HepG2 (cell line): ENCODE measurements around the gene ZFP14. TPM values are rescaled to one million over a fixed set of nuclear protein-coding genes. Genes with fewer than 3 reads are reported as not detected.
A peak's percentile ranks its signal among the peaks of the same experiment; 100 is the strongest.

Source experiments
- ELF4 ChIP-seq: sonication (generic); formaldehyde crosslinking; IDR thresholded peaks from 2 replicates; pipeline ENCODE4 v1.5.0; 2020; ENCODE audit warnings: missing genetic modification reagents, mild to moderate bottlenecking, moderate library complexity, borderline replicate concordance
- FOSL2 ChIP-seq: sonication (generic); formaldehyde crosslinking; IDR thresholded peaks from 2 replicates; pipeline ENCODE4 v1.4.0; 2020; ENCODE audit warnings: missing genetic modification reagents
- HDAC1 ChIP-seq: sonication (generic); formaldehyde crosslinking; IDR thresholded peaks from 2 replicates; pipeline ENCODE4 v1.5.1; 2020; ENCODE audit warnings: mild to moderate bottlenecking, missing genetic modification reagents
- ISX ChIP-seq: sonication (generic); formaldehyde crosslinking; conservative IDR thresholded peaks from 2 replicates; pipeline ENCODE4 v1.5.0; 2020; ENCODE audit warnings: missing genetic modification reagents
- KDM1A ChIP-seq: IDR thresholded peaks from 2 replicates; pipeline ENCODE4 v1.6.1; 2016; ENCODE audit warnings: missing compliant biosample characterization
- KLF12 ChIP-seq: sonication (generic); formaldehyde crosslinking; IDR thresholded peaks from 2 replicates; pipeline ENCODE4 v1.4.0; 2020; ENCODE audit warnings: missing genetic modification reagents, borderline replicate concordance
- NKX3-1 ChIP-seq: sonication (generic); formaldehyde crosslinking; IDR thresholded peaks from 2 replicates; pipeline ENCODE4 v1.5.0; 2020; ENCODE audit warnings: missing genetic modification reagents
- NONO ChIP-seq, 2 experiments: fragments of 450-650 bp in 1 of 2; sonication (generic) in 1 of 2; formaldehyde crosslinking in 1 of 2; IDR thresholded peaks in 1 of 2; conservative IDR thresholded peaks in 1 of 2; 2 replicates each; pipeline versions ENCODE4 v1.6.1 to v1.8.0; 2017 to 2022; ENCODE audit warnings: mild to moderate bottlenecking in 1 of 2, missing genetic modification reagents in 1 of 2, moderate library complexity in 1 of 2
- POGZ ChIP-seq: sonication (generic); formaldehyde crosslinking; IDR thresholded peaks from 2 replicates; pipeline ENCODE4 v1.4.0; 2020; ENCODE audit warnings: mild to moderate bottlenecking, missing genetic modification reagents
- SKI ChIP-seq: fragments of 450-650 bp; IDR thresholded peaks from one replicate; pipeline ENCODE4 v1.6.1; 2018; ENCODE audit warnings: mild to moderate bottlenecking; ENCODE audit not compliant: partially characterized antibody
- SMAD3 ChIP-seq: sonication (generic); formaldehyde crosslinking; IDR thresholded peaks from 2 replicates; pipeline ENCODE4 v1.4.0; 2020; ENCODE audit warnings: missing genetic modification reagents
- SMAD9 ChIP-seq: sonication (generic); formaldehyde crosslinking; IDR thresholded peaks from 2 replicates; pipeline ENCODE4 v1.5.1; 2020; ENCODE audit warnings: mild to moderate bottlenecking, missing genetic modification reagents
- ZFP62 ChIP-seq: sonication (generic); formaldehyde crosslinking; IDR thresholded peaks from 2 replicates; pipeline ENCODE4 v1.4.0; 2020; ENCODE audit warnings: missing genetic modification reagents
- ZFX ChIP-seq: sonication (generic); formaldehyde crosslinking; IDR thresholded peaks from 2 replicates; pipeline ENCODE4 v1.4.0; 2020; ENCODE audit warnings: mild to moderate bottlenecking, low read depth, missing genetic modification reagents, moderate library complexity
- ZFY ChIP-seq: sonication (generic); formaldehyde crosslinking; IDR thresholded peaks from 2 replicates; pipeline ENCODE4 v1.4.0; 2020; ENCODE audit warnings: missing genetic modification reagents
- ZNF180 ChIP-seq: sonication (generic); formaldehyde crosslinking; IDR thresholded peaks from 2 replicates; pipeline ENCODE4 v1.4.0; 2020; ENCODE audit warnings: low read depth, missing genetic modification reagents, borderline replicate concordance
- ZNF317 ChIP-seq: sonication (generic); formaldehyde crosslinking; IDR thresholded peaks from 2 replicates; pipeline ENCODE4 v1.5.0; 2020; ENCODE audit warnings: mild to moderate bottlenecking, missing genetic modification reagents
- ZNF567 ChIP-seq: sonication (generic); formaldehyde crosslinking; IDR thresholded peaks from 2 replicates; pipeline ENCODE4 v1.8.1; 2023; ENCODE audit warnings: mild to moderate bottlenecking, missing genetic modification reagents, borderline replicate concordance
- ZNF703 ChIP-seq: sonication (generic); formaldehyde crosslinking; IDR thresholded peaks from 2 replicates; pipeline ENCODE4 v1.5.1; 2020; ENCODE audit warnings: missing genetic modification reagents, mild to moderate bottlenecking, moderate library complexity, borderline replicate concordance
- ZNF710 ChIP-seq: sonication (generic); formaldehyde crosslinking; IDR thresholded peaks from 2 replicates; pipeline ENCODE4 v1.5.0; 2020; ENCODE audit warnings: mild to moderate bottlenecking, missing genetic modification reagents, borderline replicate concordance
- ZNF75D ChIP-seq: sonication (generic); formaldehyde crosslinking; IDR thresholded peaks from 2 replicates; pipeline ENCODE4 v1.8.1; 2023; ENCODE audit warnings: missing genetic modification reagents, mild to moderate bottlenecking, borderline replicate concordance
- ZNF766 ChIP-seq: sonication (generic); formaldehyde crosslinking; IDR thresholded peaks from 2 replicates; pipeline ENCODE4 v1.5.0; 2020; ENCODE audit warnings: missing genetic modification reagents, borderline replicate concordance
- ZNF776 ChIP-seq: sonication (generic); formaldehyde crosslinking; IDR thresholded peaks from 2 replicates; pipeline ENCODE4 v1.4.0; 2020; ENCODE audit warnings: mild to moderate bottlenecking, missing genetic modification reagents
- ZNF883 ChIP-seq: sonication (generic); formaldehyde crosslinking; IDR thresholded peaks from 2 replicates; pipeline ENCODE4 v1.5.1; 2020; ENCODE audit warnings: mild to moderate bottlenecking, missing genetic modification reagents; ENCODE audit errors: not compliant biosample characterization
- polyA plus RNA-seq, 8 experiments: library from polyadenylated mRNA; depleted of rRNA in 3 of 8; stranded (reverse) in 7 of 8; unstranded in 1 of 8; fragments of >200 nt; fragmentation: Illumina TruSeq in 4 of 8; extraction: Trizol in 4 of 8; gene quantifications; 2 replicates each; pipeline versions ENCODE4 v1.2.1 to v1.2.3, GENCODE V29; 2011 to 2016; ENCODE audit warnings: low read depth in 4 of 8, missing spikeins in 1 of 8, mixed read lengths in 1 of 8; ENCODE audit not compliant: insufficient read depth in 1 of 8
- total RNA-seq, 5 experiments: library from RNA; depleted of rRNA; stranded (reverse); fragments of >200 nt; fragmentation: Illumina TruSeq; extraction: Trizol; gene quantifications; 2 replicates each; pipeline ENCODE4 v1.2.3, GENCODE V29; 2016; ENCODE audit warnings: low read depth in 1 of 5
- TF ChIP-seq, protein P1 (sequence below): sonication (generic); formaldehyde crosslinking; IDR thresholded peaks from 2 replicates; pipeline ENCODE4 v1.8.1; 2023; ENCODE audit warnings: mild to moderate bottlenecking, moderate library complexity, missing genetic modification reagents
- TF ChIP-seq, protein P2 (sequence below): sonication (generic); formaldehyde crosslinking; IDR thresholded peaks from 2 replicates; pipeline ENCODE4 v1.5.0; 2020; ENCODE audit warnings: mild to moderate bottlenecking, low read depth, missing genetic modification reagents, borderline replicate concordance

The ZFP14 gene
- total and polyA plus RNA-seq, 2 of the 13 experiments (the other 11 are each of a cell fraction or from before 2014, with no cell fraction given) = 2.0 to 5.0 TPM

- TF ChIP-seq ZNF710 (CRISPR knock-in tag) (peak; percentile 66; the same call in 1 of the 2 replicates), ZNF75D (CRISPR knock-in tag) (no peak), ZNF567 (CRISPR knock-in tag) (0 out of 2 replicates have a peak, but pooled peaks have one; percentile 69), ZNF766 (CRISPR knock-in tag) (0 out of 2 replicates have a peak, but pooled peaks have one; percentile 67), SMAD3 (CRISPR knock-in tag) (peak; percentile 70; the same call in 1 of the 2 replicates), KDM1A (CRISPR knock-in tag) (no peak), KLF12 (CRISPR knock-in tag) (peak; percentile 50; the same call in 1 of the 2 replicates), ZFX (CRISPR knock-in tag) (peak; percentile 90), ELF4 (CRISPR knock-in tag) (no peak), ZNF317 (peak; percentile 80; the same call in 1 of the 2 replicates), HDAC1 (CRISPR knock-in tag) (peak; percentile 80), NONO (IDR thresholded peaks at IDR 0.05) (no peak), NONO (CRISPR knock-in tag; conservative IDR thresholded peaks at IDR 0.05) (peak; percentile 87), SMAD9 (CRISPR knock-in tag) (no peak), FOSL2 (CRISPR knock-in tag) (peak; percentile 42), SKI (peak; percentile 13), ZNF180 (CRISPR knock-in tag) (no peak), NKX3-1 (peak; percentile 56; the same call in 1 of the 2 replicates), ZFY (CRISPR knock-in tag) (peak; percentile 93), ZNF776 (CRISPR knock-in tag) (peak; percentile 73; the same call in 1 of the 2 replicates), ZNF703 (CRISPR knock-in tag) (no peak), ZNF883 (CRISPR knock-in tag) (no peak), POGZ (CRISPR knock-in tag) (peak; percentile 79), ISX (peak; percentile 72; the same call in 1 of the 2 replicates), ZFP62 (CRISPR knock-in tag) (0 out of 2 replicates have a peak, but pooled peaks have one; percentile 52)
- TF ChIP-seq, protein P1, sequence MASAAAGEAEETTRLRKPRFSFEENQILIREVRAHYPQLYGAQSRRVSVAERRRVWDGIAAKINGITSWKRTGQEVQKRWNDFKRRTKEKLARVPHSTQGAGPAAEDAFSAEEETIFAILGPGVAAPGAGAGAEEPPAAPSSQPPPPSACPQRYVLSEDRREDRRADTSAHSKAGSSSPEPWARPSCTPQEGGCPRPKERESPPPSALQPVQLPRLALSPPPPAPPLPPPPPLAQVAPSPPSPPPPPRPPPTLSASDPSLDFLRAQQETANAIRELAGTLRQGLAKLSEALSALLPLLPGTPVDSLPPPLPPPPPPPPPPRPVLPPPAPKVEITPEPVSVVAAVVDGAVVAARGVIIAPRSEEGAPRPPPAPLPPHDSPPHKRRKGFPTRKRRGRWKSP (CRISPR knock-in tag) = peak; percentile 96
- TF ChIP-seq, protein P2, sequence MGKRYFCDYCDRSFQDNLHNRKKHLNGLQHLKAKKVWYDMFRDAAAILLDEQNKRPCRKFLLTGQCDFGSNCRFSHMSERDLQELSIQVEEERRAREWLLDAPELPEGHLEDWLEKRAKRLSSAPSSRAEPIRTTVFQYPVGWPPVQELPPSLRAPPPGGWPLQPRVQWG = no peak
These were observed at the start of gene ZFP14 (continued) for GRCh38 chr19:36378625-36379509.
